ENCODE measurements around the gene GTPBP6.

The GTPBP6 gene, protein sequence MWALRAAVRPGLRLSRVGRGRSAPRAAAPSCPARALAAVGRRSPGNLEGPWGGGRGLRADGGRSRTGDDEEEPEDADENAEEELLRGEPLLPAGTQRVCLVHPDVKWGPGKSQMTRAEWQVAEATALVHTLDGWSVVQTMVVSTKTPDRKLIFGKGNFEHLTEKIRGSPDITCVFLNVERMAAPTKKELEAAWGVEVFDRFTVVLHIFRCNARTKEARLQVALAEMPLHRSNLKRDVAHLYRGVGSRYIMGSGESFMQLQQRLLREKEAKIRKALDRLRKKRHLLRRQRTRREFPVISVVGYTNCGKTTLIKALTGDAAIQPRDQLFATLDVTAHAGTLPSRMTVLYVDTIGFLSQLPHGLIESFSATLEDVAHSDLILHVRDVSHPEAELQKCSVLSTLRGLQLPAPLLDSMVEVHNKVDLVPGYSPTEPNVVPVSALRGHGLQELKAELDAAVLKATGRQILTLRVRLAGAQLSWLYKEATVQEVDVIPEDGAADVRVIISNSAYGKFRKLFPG

DNA sequence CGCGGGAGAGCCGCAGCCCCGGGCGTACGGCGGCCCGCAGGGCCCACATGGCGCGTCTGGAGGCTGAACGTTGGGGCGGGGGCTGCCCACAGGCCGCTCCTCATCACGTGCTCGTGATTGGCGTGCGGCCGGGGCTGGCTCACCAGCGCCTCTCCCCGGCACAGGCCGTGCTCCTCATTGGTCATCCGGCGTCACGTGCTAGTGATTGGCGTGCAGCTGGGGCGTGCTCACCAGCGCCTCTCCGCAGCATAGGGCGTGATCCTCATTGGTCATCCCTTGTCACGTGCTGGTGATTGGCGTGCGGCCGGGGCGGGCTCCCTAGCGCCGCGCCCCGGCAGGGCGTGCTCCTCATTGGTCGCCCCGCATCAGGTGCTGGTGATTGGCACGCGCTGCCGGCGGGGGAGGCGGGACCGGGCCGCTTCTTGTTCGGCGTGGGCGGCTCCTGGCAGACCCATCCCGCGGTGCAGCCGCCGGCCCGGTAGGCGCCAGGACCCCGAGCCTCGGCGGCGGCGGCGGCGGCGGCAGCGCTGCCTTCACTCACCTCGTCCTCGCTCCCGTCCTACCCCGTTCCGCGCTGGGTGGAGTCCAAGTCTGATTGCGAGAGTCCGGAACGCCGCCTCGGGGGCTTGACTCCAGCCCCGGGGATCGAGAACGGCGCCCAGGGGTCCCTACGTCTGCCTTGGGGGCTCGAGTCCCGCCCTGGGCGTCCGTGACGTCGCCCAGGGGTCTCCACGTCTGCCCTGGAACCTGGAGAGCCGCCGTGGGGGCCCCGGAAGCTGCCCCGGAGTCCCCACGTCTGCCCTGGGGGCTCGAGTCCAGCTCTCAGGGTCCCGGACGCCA lies at the start of gene GTPBP6:
TSS of gene GTPBP6 (minus strand) at position 58 of the 840 bp plus-strand sequence. CDS start at position 49, 9 bp downstream.
- peak; percentile 99 for DNase-seq

DNA sequence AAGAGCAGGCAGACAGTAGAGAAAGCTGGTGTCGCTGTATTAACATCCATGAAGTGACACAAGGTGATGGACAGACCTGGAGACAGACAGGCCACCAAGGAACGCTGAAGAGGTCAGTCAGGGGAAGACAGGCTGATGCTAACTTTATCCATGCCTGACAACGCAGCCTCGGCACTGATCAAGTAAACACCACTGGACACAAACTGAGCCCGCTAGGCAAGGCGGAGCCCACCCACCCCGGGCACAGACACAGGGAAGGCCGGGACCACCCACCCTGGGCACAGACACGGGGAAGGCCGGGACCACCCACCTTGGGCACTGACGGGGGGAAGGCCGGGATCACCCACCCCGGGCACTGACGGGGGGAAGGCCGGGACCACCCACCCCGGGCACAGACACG lies 49.3 kb upstream of the GTPBP6 start:
- no peak for DNase-seq

DNA sequence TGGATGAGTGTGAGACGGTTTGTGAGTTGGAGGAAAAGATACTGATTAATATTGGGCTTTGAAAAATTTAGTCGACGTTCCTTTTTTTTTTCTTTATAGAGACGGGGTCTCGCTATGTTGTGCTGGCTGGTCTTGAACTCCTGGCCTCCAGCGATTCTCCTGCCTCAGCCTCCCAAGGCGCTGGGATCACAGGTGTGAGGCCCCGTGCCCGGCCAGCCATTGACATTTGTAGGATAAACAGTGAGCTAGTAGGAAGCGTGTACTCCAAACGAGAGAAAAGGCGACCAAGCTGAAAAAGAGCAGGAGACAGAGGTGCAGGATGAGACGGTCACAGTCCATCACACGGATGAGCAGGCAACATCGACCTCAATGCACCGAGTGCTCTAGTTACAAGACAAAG lies 48.8 kb upstream of the GTPBP6 start:
- no peak for DNase-seq

DNA sequence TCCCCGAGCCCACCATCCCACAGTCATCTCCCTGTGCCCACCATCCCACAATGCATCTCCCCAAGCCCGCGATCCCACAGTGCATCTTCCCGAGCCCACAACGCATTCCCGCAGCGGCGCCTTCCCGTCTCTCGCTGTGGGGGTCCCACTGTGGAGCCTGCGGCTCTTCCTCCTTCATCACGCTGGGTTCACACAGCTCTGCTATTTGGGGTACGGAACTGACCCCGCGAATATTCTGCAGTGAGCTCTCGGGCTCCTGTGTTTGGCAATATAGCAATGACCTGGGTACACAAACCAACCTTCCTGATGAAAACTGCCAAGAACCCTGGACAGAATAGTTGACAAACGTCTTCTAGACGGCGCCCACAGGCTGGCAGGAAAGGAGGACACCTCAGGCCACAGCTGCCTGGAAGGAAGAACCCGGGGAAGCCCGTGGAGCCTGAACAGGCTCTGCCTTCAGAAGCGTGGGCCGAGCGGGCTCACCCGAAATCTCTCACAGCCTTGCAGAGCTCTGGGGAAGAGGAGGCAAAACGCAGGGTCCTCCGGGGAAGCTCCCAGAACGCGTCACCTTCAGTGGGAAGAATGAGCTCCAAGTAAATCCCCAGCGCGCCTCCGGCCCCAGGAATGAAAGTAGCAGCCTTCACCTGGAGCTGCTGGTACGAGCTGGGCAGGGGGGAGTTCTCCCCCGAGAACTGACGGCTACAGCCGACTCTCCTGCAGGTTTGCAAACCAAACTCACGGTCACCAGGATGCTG lies 45.2 kb upstream of the GTPBP6 start:
- no peak for DNase-seq

DNA sequence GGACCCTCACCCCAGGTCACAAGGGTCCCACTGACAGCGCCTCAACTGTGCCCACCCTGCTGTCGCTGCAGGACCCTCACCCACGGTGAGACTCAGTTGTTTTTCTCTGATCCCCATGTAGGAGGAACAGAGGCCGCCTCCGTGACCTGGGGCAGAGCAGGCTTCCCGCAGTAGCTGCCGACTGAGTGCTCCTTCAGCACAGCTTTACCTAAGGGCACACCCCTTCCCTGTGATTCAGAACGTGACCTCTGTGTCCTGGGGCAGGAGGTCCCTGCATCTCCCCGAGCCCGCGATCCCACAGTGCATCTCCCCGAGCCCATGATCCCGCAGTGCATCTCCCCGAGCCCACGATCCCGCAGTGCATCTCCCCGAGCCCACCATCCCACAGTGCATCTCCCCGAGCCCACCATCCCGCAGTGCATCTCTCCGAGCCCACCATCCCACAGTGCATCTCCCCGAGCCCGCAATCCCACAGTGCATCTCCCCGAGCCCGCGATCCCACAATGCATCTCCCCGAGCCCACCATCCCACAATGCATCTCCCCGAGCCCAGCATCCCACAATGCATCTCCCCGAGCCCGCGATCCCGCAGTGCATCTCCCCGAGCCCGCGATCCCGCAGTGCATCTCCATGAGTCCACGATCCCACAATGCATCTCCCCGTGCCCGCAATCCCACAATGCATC lies 44.5 kb upstream of the GTPBP6 start:
- DNase-seq: no peak

DNA sequence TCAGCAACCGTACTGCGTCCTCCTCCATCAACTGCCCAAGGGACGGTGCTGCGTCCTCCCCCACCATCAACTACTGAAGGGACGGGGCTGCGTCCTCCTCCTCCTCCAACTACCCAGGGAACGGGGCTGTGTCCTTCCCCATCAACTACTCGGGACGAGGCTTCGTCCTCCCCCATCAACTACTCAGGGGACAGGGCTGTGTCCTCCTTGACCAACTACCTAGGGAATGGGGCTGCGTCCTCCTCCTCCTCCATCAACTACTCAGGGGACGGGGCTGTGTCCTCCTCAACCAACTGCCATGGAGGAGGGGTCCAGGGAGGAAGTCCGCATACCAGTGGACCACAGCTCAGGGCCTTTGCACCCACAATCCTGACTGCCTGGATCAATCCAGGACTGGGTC lies 43.8 kb upstream of the GTPBP6 start:
- no peak for DNase-seq

DNA sequence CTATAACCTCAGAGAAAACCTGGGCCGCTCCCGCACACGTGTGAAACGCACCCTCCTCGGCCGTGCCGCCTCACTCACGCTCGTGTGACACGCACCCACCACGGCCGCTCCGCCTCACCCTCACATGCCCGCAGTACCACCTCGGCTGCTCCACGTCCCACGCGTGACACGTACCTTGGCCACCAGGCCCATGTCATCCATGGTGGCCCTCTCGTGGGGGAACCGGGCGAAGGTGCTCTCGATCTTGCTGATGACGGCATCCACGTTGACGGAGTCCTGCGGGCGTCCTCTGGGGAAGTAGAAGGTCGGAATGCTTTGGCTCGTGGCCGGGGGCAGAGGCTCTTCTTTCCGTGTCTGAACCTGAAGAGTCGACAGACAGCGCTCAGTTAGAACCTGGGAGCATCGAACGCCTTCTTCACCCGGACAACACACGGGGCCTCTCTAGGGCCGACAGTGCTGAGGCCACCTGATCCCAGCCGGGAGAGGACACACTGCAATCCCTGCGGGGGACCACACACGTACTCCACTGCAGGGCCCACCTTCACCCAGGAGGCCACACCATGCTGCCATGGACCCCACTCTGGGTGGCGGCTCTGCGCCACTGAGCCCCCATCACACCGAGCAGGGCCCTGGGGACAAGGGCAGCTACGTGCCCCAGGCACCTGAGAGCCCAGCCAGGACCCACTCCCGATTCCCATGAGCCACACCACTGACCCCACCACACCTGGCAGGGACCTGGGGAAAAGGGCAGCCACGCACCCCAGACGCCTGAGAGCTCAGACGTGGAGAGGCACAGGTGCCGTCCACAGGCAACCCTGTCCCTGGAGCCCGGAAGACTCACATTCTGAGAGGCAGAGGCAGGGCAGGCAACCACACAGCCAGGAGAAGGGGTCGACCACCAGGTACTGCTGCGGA lies 42.9 kb upstream of the GTPBP6 start:
- DNase-seq: no peak

DNA sequence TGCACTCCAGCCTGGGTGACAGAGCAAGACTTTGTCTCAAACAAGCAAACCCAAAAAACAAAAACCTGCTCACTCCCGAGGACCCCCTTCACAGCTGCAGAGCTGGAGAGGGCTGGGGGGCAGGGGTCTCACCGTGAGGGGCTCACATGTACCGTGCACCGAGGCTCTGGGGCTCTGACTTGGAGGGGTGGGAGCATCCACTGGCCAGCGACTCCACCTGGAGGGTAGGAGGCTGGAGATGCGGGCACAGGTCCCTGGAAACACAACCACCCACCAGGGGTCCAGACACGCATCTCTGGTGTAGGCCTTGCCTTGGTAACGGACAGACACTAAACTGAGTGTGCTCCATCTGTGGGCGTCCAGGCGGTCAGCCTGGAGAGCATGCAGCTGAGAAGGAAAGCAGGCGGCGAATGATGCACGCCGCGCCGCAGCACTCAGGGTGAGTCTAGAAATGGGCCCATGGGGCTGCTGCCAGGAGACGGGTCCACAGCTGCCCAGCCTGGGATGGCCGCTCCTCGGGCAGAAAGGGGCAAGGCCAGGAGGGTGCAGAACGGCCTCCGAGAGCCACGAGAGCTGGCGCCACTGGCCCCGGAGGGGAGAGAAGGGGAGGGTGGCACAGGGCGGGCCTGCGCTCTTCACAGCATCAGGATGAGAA lies 42.0 kb upstream of the GTPBP6 start:
- no peak for DNase-seq

DNA sequence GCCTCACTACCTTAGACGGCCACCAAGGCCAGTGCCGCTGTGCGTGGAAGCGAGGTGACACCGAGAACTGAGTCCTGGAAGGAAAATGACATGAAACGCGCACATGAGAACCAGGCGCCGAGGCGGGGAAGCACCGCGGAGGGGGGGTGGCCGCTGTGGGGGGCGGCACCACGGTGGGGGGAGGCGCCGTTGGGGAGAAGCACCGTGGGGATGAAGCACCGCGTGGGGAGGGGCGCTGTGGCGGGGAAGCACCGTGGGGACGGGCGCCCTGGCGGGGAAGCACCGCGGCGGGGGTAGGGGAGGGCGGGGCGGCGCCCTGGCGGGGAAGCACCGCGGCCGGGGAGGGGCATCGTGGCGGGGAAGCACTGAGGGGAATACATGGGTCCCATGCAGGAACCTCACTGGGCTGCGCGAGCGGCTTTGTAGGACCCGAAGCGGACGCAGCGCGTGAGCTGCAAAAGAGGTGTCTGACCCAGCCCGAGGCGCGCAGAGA lies 40.1 kb upstream of the GTPBP6 start:
- no peak for DNase-seq

DNA sequence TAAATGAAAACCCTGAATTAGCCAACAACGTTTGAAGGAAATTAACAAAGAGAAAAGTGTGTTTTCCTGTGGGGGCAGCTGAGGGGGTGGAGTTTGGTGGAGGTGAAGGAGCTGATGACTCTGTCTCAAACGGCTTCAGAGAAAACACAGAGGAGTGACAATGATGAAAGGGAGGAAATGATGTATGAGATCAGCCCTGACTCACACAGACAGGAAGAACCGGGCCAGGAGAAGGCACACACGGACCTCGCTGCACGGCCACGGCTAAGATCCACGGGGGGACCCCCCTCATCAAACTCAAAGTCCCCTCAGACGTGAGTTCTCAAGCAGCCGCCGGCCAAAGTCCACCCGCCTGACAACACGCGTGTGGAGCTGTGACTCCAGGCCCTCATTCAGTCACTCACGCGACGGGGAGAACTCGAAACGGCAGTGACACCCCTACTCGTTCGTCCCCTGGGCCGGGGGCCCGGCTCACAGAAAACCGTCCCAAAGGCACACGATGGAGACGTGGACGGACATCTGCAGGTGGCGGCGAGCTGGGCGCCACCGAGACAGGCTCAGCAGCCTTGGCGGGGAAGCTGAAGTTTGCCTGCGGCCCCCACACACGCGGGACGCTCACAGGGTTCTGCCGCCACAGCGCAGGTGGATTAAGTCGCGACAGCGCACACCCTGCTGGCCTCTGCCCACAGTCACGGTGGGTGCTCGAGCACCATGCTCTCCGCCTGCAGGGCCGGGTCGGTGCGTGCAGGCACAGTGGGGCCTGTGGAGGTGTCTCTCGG lies 39.3 kb upstream of the GTPBP6 start:
- peak; percentile 74 for DNase-seq

DNA sequence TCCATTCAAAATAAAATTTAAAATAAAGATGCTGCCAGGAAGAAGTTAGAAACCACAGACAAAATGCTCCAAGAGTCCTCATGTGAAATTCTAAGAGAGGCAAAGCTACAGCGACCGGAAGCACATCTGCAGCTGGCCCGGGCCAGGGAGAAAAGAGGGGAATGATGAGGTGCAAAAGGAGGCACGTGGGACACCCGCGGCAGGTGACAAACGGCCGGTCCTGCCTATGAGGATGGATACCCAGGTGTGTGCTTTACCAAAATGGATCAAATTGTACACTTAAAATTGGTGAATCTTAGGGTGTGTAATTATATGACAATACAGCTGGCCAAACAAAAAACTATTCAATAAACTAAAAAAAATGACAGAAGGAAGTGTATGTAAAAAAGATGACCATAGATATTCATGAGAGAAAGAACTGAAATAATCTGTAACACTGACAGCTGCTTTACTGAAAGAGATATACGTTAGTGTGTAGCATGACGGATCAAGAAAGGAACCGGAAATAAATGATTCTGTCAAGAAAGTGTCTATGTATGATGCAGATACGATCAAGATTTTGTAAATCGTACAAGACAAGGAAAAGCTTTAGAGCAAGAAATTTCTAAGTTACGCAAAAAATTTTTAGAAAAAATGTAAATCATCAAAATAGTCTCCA lies 38.6 kb upstream of the GTPBP6 start:
- DNase-seq: no peak

DNA sequence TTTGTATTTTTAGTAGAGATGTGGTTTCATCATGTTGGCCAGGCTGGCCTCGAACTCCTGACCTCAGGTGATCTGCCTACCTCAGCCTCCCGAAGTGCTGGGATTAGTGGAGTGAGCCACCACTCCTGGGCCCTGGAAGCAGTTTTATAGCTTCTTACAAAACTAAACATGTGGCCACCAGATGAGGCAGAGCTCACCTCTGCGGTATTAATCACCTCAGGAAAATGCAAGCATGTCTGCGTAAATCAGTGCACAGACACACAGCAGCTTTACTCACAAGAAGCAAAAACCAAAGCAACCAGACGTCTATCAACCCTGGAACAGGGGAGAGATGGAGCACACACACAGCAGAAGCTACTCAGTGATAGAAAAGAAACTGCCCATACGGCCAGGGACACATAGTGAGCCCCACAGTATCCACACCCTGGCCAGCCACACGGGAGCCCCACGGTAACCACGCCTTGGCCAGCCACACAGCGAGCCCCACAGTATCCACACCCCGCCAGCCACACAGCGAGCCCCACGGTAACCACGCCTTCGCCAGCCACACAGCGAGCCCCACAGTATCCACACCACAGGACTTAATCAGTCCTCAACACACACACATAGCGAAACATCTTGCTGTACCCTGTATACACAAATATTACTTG lies 37.9 kb upstream of the GTPBP6 start:
- no peak for DNase-seq

DNA sequence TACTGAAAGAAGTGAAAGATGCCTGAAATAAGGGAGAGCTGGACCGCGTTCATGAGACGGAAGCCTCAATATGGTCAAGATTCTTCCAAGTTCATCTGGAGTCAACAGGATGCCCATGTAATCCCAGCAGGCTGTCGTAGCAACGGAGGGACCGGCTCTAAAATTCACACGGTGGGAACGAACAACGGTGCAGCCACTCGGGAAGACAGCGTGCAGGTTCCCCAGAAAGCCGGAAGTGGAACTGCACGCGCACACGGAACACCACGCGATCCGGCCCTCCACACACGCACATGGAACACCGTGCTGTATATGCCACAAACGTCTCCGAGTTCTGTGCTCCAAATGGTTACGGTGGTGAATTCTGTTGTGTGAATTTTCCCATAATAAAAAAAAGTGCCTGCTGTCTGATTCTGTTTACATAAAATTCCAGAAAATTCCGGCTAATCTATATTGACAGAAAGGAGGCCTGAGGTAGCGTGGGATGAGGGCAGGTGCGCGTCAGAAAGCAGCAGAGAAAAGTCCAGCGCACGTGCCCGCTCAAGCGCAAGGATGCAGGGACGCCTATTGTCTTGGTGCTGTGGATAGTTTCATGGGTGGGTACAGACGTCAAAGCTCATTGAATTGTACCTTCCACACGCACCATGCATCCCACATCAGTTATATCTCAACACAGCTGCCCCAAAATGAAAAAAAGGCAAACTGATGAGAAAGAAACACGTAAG lies 36.9 kb upstream of the GTPBP6 start:
- no peak for DNase-seq

DNA sequence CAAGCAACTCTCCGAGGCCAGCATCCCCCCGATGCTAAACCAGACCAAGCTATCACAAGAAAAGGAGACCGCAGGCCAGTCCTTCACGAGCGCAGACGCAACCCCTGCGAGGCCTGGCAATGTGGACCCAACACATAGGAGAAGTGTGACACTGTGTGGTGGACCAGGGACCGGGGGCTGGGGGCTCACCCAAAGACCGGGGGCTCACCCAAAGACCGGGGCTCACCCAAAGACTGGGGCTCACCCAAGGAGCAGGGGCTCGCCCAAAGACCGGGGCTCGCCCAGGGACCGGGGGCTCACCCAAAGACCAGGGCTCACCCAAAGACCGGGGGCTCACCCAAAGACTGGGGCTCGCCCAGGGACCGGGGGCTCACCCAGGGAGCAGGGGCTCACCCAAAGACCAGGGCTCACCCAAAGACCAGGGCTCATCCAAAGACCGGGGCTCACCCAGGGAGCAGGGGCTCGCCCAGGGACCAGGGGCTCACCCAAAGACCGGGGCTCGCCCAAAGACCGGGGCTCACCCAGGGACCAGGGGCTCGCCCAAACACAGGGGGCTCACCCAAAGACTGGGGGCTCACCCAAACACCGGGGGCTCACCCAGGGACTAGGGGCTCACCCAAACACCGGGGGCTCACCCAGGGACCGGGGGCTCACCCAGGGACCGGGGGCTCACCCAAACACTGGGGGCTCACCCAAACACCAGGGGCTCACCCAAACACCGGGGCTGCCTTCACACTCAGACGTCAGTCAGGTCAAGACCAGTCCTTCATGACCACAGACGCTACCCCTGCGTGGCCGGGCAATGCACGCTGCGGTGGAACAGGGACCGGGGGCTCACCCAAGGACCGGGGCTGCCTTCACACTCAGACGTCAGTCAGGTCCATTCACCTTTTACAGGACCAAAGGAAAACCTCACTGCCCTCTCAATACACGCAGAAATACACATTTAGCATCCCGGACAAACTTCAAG lies 35.3 kb upstream of the GTPBP6 start:
- DNase-seq: no peak

DNA sequence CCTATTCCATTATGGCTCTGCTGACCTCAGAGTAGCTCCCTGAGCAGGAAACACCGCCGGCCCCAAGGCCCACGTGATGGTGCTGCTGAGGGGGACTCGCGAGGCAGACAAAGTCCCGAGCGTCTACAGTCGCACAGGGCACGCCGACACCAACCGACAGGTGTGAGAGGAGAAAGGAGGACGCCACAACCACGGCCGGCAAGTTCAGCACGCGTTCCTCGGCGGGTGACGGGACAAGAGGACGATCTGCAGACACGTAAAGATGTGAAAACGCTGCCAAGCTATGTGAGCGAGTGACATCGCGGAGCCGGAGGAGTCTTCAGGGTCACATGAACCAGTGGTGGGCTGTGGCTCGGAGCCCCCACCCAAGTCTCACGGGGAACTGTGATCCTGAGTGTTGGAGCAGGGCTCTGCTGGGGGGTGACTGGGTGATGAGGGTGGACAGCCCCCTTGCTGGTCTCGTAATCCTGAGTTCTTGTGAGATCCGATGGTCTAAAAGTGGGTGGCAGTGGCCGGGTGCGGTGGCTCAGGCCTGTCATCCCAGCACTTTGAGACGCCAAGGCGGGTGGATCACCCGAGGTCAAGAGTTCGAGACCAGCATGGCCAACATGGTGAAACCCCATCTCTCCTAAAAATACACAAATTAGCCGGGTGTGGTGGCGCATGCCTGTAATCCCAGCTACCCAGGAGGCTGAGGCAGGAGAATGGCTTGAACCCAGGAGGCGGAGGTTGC lies 34.2 kb upstream of the GTPBP6 start:
- no peak for DNase-seq

DNA sequence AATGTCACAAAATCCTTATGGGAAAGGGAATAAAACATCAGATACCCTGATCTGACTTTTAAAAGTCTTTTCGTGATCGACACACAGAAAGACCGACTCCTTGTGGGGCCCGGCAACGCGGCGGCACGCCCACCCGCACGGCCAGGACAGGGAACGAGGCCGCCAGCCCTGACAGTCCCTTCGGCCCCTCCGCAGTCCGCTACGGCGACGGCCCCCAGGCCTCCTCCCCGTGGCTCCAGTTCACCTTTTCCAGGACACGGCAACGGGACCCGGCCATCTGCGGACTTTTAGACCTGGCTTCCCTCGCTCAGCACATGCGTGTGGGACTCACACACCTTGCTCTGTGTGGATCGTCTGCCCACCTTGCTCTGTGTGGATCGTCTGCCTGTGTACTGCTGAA lies 33.6 kb upstream of the GTPBP6 start:
- no peak for DNase-seq

Data from activated CD4-positive, alpha-beta T cell treated with anti-CD3 and anti-CD28 coated beads, Interleukin-2, Interleukin-6, amounts not matched to agents 100 ng/mL and 50 ng/mL, durations not matched to agents 16 hours and 8 hours (primary cell).